B cell (primary cell): ENCODE data around the gene PARD3. TPM values are rescaled to one million over a fixed set of nuclear protein-coding genes. Genes with fewer than 3 reads are reported as not detected.

Experiments
- ATAC-seq: fragments of 200-7000 bp; cut with Tn5 transposase; one replicate; pipeline ENCODE4 v1.10.0; 2021; ENCODE audit warnings: low read depth, mild to moderate bottlenecking, moderate number of reproducible peaks, moderate library complexity
- CTCF ChIA-PET: fragments of 350-600 bp; sonication (Branson Sonifier 250); formaldehyde crosslinking; loops from one replicate; lab custom pipeline; 2021; ENCODE audit warnings: antibody characterized with exemption, inconsistent platforms; lab: Charles Lee
- POLR2A ChIA-PET: fragments of 350-600 bp; sonication (Branson Sonifier 250); formaldehyde crosslinking; loops from one replicate; lab custom pipeline; 2021; ENCODE audit warnings: antibody characterized with exemption; lab: Charles Lee
- DNase-seq: peaks from one replicate; pipeline ENCODE4 v3.0.0; 2013
- H2AFZ ChIP-seq: 2 replicates; pipeline ENCODE4 v1.6.1; 2012; ENCODE audit warnings: mild to moderate bottlenecking, low read depth, low read length; ENCODE audit not compliant: insufficient read depth, poor library complexity, severe bottlenecking
- H3K27ac ChIP-seq, 2 donors: 1 replicate in 1 of 2; 2 replicates in 1 of 2; pipeline ENCODE4 v1.5.1; 2012 to 2013; ENCODE audit warnings: low read length in 2 of 2, mild to moderate bottlenecking in 2 of 2, moderate library complexity in 1 of 2
- H3K27me3 ChIP-seq, 4 experiments: fragments of 200-600 bp in 1 of 4; sonication (generic) in 1 of 4; replicated peaks in 1 of 4; 1 replicate in 2 of 4; 2 replicates in 2 of 4; pipeline versions ENCODE4 v1.6.1 to v1.7.0; 2013 to 2016; ENCODE audit warnings: low read length in 3 of 4, mild to moderate bottlenecking in 2 of 4, mixed read lengths in 1 of 4, moderate library complexity in 1 of 4; ENCODE audit not compliant: insufficient read depth in 4 of 4, control insufficient read depth in 3 of 4; ENCODE audit errors: control extremely low read depth in 1 of 4
- H3K36me3 ChIP-seq, 2 experiments: replicated peaks in 1 of 2; 1 replicate in 1 of 2; 2 replicates in 1 of 2; pipeline versions ENCODE4 v1.6.1 to v1.7.1; 2013; ENCODE audit warnings: low read length in 1 of 2; ENCODE audit not compliant: insufficient read depth in 2 of 2, control insufficient read depth in 1 of 2; ENCODE audit errors: control extremely low read depth in 1 of 2, extremely low read depth in 1 of 2
- H3K4me1 ChIP-seq, 2 donors: fragments of 200-600 bp in 1 of 2; sonication (generic) in 1 of 2; 1 replicate in 1 of 2; 2 replicates in 1 of 2; pipeline versions ENCODE4 v1.5.1 to v1.6.1; 2013 to 2017; ENCODE audit warnings: low read length in 2 of 2; ENCODE audit not compliant: control insufficient read depth in 2 of 2, insufficient read depth in 2 of 2
- H3K4me2 ChIP-seq: replicated peaks from 2 replicates; pipeline ENCODE3; 2012; ENCODE audit warnings: mild to moderate bottlenecking, low read depth, low read length; ENCODE audit not compliant: poor library complexity, severe bottlenecking
- H3K4me3 ChIP-seq, 5 experiments: fragments of 200-600 bp in 1 of 5; sonication (generic) in 1 of 5; 1 replicate in 3 of 5; 2 replicates in 2 of 5; pipeline versions ENCODE4 v1.5.1 to v1.7.0; 2011 to 2016; ENCODE audit warnings: low read length in 4 of 5, mild to moderate bottlenecking in 4 of 5, low read depth in 2 of 5, control low read depth in 1 of 5, moderate library complexity in 1 of 5; ENCODE audit not compliant: insufficient read depth in 1 of 5; ENCODE audit errors: control extremely low read depth in 1 of 5, extremely low read depth in 1 of 5
- H3K79me2 ChIP-seq: fragments of 200-600 bp; sonication (generic); one replicate; pipeline ENCODE4 v1.6.0; 2016; ENCODE audit warnings: low read length; ENCODE audit not compliant: control insufficient read depth, insufficient read depth
- H3K9ac ChIP-seq: fragments of 200-600 bp; sonication (generic); 2 replicates; pipeline ENCODE4 v1.6.1; 2017; ENCODE audit warnings: mild to moderate bottlenecking, low read length, moderate library complexity
- H3K9me3 ChIP-seq, 3 donors: one replicate each; pipeline versions ENCODE4 v1.6.1 to v1.7.1; 2013; ENCODE audit warnings: low read length in 2 of 3; ENCODE audit not compliant: control insufficient read depth in 2 of 3, insufficient read depth in 1 of 3; ENCODE audit errors: control extremely low read depth in 1 of 3
- H4K20me1 ChIP-seq: 2 replicates; pipeline ENCODE4 v1.6.0; 2012; ENCODE audit warnings: mild to moderate bottlenecking, low read length; ENCODE audit not compliant: insufficient read depth, control insufficient read depth, poor library complexity, severe bottlenecking
- H3K27ac Mint-ChIP-seq: one replicate; pipeline ENCODE4 v1.8.0; 2021; ENCODE audit warnings: mixed read lengths
- H3K27me3 Mint-ChIP-seq: one replicate; pipeline ENCODE4 v1.8.0; 2021; ENCODE audit warnings: mixed read lengths
- H3K4me1 Mint-ChIP-seq: one replicate; pipeline ENCODE4 v1.8.0; 2021; ENCODE audit warnings: mixed read lengths
- H3K4me3 Mint-ChIP-seq: one replicate; pipeline ENCODE4 v1.8.0; 2021; ENCODE audit warnings: mixed read lengths
- H3K9me3 Mint-ChIP-seq: one replicate; pipeline ENCODE4 v1.8.0; 2022; ENCODE audit warnings: mixed read lengths; ENCODE audit not compliant: insufficient read depth
- CTCF ChIP-seq: fragments of 200-600 bp; IDR thresholded peaks from one replicate; pipeline ENCODE4 v1.8.0; 2022; ENCODE audit warnings: antibody characterized with exemption, mild to moderate bottlenecking
- EZH2 ChIP-seq: IDR thresholded peaks from 2 replicates; pipeline ENCODE4 v1.6.1; 2012; ENCODE audit warnings: borderline replicate concordance, low read depth, mild to moderate bottlenecking, moderate library complexity, low read length; ENCODE audit not compliant: insufficient read depth, poor library complexity, severe bottlenecking
- WGBS: methylation state at CpG from one replicate; pipeline ENCODE4 v1.1.5; 2013; ENCODE audit warnings: missing lambda C conversion rate; ENCODE audit not compliant: insufficient coverage; 5-methylcytosine and 5-hydroxymethylcytosine counted together
- intact Hi-C: fragments of 100-400 bp; cut with micrococcal nuclease; formaldehyde crosslinking; loops from one replicate; pipeline ENCODE4 v1.10.0; 2022
- polyA plus RNA-seq: library from polyadenylated mRNA; depleted of rRNA; stranded (reverse); fragments of >200 nt; gene quantifications from 2 replicates; pipeline ENCODE4 v1.2.3, GENCODE V29; 2012
- total RNA-seq, 2 donors: library from RNA; stranded (reverse); fragments of 120-200 nt in 1 of 2; gene quantifications; 1 replicate in 1 of 2; 2 replicates in 1 of 2; pipeline versions ENCODE4 v1.2.3 to v1.2.4, GENCODE V29; 2013 to 2022

PARD3 gene
- total and polyA plus RNA-seq, 2 donors (not counting 1 experiment from before 2014, with no cell fraction given): not detected

- Histone ChIP-seq H3K4me1 (no peaks in the 10 kb centered on the region), H3K4me2 (no peak overlapping the region), H3K27ac (no peak overlapping the region), H3K9ac (no peak overlapping the region), H2AFZ (no peak overlapping the region), H3K36me3 (no peaks in the 10 kb centered on the region), H3K9me3 (no peaks in the 10 kb centered on the region), H4K20me1 (no peaks in the 10 kb centered on the region), H3K79me2 (no peaks in the 10 kb centered on the region), H3K27me3 (no peaks in the 10 kb centered on the region), H3K4me3 (no peak overlapping the region)
- intact Hi-C loops: no loop called here
- Mint-ChIP-seq H3K4me1 (no peaks in the 10 kb centered on the region), H3K4me3 (no peak overlapping the region), H3K27ac (no peak overlapping the region), H3K27me3 (peaks cover 3% of the 10 kb centered on the region), H3K9me3 (no peaks in the 10 kb centered on the region)
- ChIA-PET CTCF (interaction anchor here (1.1 kb wide), 1 partner anchor 10 kb away, joined by 4 read pairs; no protein-coding TSS in a partner anchor), POLR2A (no interaction called here)
- TF ChIP-seq CTCF (no peak), EZH2 (no peak)
- DNase-seq (no peak), ATAC-seq (no peak)
- no CpG with 5 or more reads among the region's 3 CpGs for WGBS
Observed at GRCh38 chr10:34507217-34507616, 307.9 kb downstream of the PARD3 start.

GRCh38 chr10:34506786-34507185 is 308.3 kb downstream of the PARD3 start:
- no peak overlapping the region for H3K4me3 Mint-ChIP-seq
- intact Hi-C loops: no loop called here
- DNase-seq (no peak), ATAC-seq (no peak)
- no peaks in the 10 kb centered on the region for H3K9me3 Mint-ChIP-seq
- Histone ChIP-seq H3K27ac (no peak overlapping the region), H3K27me3 (no peaks in the 10 kb centered on the region), H3K79me2 (no peaks in the 10 kb centered on the region), H3K36me3 (no peaks in the 10 kb centered on the region), H2AFZ (no peak overlapping the region), H4K20me1 (no peaks in the 10 kb centered on the region), H3K4me3 (no peak overlapping the region), H3K4me1 (no peaks in the 10 kb centered on the region), H3K4me2 (no peak overlapping the region), H3K9me3 (no peaks in the 10 kb centered on the region), H3K9ac (no peak overlapping the region)
- 97% methylated on average over 4 of the region's 5 CpGs for WGBS
- ChIA-PET CTCF (no interaction called here), POLR2A (no interaction called here)
- TF ChIP-seq CTCF: no peak
- no peak for TF ChIP-seq EZH2
- no peak overlapping the region for H3K27ac Mint-ChIP-seq
- peaks cover 3% of the 10 kb centered on the region for H3K27me3 Mint-ChIP-seq
- H3K4me1 Mint-ChIP-seq: no peaks in the 10 kb centered on the region
